GOT3 (cell line): Measurements from ENCODE around the gene PHOX2A.
"Not testable (repeated sequence)": the region's sequence is repeated elsewhere in the genome, so short reads cannot be mapped to it uniquely, and the experiment has no call there.

Experiments used
- DNase-seq: peaks from one replicate; lab custom pipeline; 2025; ENCODE audit warnings: mixed read lengths; lab: John Stamatoyannopoulos, UW

PHOX2A gene

DNA sequence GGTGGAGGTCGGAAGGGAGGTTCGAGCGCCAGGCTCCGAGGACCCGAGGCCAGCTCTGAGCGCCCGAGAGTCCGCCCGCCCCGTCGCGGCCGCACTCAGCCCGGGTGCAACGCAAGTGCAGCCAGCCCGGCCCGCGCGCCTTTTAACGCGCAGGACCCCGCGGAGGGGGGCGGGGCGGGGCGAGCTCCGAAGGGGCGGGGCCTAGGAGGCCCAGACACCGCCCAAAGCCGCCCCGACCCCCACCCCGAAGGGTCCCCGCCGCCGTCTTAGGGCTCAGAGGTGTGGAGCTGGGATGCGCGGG, at the start of gene PHOX2A:
Gene PHOX2A, minus strand, starts transcription at position 117 of the 301 bp plus-strand sequence. CDS start 172 bp downstream, outside the sequence.
- DNase-seq: no peak

DNA sequence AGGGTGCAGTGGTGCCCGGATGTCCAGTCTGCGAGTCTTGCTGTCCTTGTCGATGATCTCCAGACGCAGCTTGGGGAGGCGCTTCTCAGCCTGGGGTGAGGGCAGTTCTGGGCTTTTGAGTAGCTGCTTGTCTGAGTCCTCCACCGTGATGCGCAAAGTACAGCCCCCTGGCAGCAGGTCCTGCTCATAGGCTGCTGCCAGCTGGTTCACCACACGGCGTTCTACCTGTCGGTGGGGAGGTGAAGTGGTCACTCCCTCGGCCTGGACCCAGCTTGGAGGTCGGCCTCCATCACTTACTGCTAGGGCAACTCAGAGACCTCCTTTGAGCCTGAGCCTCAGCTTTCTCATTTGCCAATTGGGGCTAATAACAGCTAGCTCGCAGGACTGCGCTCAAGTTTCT, 49.4 kb upstream of the PHOX2A start:
- no peak for DNase-seq

DNA sequence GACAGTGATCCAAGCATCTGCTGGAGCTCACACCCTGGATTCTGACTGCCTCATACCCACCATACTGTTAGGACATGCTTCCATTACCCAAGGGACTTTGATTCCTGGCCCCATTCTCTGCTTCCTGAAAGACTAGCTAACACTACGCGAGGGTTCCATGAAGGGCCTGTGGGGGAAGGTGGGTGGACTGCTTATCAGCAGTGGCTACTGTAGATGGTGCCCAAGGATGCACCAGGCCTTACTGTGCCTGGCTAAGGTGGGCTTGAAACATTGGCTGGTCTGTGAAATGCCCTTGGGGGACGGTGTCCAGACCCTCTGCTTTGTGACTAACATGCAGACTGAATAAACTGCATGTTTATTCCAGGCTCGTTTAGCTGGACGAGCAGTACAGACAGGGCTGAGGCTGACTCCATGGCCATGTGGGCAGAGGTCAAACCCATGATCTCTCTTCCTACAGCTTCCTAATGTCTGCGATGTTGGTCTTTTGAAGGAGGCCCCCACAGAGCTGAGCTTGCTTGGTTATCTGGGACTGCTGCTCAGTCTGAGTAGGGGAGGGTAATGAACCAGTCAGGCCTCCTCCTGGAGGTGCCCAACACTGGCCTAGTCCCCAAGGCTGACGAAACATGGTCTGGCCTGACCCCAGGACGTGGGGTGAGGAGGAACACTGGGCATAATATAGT, 48.3 kb upstream of the PHOX2A start:
- DNase-seq: no peak

DNA sequence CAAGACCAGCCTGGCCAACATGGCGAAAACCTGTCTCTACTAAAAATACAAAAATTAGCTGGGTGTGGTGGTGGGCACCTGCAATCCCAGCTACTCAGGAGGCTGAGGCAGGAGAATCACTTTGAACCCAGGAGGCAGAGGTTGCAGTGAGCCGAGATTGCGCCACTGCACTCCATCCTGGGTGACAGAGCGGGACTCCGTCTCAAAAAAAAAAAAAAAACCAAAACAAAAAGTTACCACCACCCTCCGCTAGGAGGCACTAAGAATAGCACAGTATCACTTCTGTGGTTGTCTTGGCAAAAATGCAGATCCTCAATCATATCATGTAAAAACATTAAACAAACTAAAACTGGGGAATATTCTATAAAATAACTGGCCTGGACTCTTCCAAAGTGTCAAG, 46.8 kb upstream of the PHOX2A start:
- DNase-seq: not testable (repeated sequence)

DNA sequence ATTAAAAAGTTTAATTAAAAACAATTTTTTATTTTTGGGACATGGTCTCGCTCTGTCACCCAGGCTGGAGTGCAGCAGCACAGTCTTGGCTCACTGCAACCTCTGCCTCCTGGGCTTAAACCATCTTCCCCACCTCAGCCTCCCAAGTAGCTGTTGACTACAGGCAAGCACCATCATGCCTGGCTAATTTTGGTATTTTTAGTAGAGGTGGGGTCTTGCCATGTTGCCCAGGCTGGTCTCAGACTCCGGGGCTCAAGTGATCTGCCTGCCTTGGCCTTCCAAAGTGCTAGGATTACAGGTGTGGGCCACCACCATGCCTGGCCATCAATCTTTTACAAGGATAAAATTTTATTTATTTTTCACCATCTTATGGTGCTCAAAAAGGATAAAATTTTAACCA, 43.3 kb upstream of the PHOX2A start:
- DNase-seq: no peak

DNA sequence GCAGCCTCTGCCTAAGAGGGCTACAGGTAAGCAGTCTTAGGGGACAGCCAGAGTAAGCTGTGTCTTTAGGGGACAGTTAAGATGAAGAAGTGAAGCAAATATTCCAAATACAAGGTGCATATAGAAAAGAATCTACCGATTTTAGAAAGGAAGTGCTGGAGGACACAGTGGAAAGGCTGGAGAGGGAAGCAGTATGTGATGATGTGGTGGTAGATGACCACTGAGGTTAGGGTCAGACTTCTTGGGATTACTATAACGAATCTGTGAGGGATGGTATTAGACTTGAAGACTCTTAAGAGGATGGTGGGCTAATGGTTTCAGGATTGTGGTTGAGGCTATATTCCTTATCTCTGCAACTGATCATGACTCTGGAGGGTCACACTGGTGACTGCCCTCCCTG, 40.0 kb upstream of the PHOX2A start:
- no peak for DNase-seq

DNA sequence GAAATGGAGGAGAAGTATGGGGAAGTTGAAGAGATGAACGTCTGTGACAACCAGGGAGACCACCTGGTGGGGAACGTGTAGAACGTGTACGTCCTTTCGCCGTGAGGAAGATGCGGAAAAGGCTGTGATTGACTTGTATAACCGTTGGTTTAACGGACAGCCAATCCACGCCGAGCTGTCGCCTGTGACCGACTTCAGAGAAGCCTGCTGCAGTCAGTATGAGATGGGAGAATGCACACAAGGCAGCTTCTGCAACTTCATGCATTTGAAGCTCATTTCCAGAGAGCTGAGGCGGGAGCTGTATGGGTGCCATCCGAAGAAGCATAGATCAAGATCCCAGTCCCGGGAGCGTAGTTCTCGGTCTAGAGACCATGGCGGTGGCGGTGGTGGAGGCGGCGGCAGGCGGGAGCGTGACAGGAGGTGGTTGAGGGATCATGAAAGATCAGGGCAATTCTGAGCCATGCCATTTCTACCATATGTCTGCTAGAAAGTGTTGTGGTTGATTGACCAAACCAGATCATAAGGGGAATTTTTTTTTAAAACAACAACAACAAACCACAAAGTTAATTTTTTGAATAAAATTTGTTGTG, 36.8 kb upstream of the PHOX2A start:
- no peak for DNase-seq

- no peak for DNase-seq
These were observed 36.1 kb upstream of the PHOX2A start for GRCh38 chr11:72280037-72280436.

DNA sequence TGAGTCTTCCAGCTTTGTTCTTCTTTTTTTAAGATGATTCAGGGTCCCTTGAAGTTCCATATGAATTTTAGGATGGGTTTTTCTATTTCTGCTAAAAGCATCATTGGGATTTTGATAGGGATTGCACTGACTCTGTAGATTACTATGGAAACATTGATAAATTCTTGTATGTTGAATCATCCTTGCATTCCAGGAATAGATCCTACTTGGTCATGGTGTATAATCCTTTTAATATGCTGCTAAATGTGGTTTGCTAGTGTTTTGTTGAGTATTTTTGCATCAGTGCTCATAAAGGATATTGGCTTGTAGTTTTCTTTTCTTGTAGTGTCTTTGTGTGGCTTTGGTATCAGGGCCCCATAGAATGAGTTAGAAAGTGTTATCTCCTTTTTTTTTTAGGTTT, 34.9 kb upstream of the PHOX2A start:
- no peak for DNase-seq

- no peak for DNase-seq
These were observed 30.5 kb upstream of the PHOX2A start for GRCh38 chr11:72274435-72274834.

DNA sequence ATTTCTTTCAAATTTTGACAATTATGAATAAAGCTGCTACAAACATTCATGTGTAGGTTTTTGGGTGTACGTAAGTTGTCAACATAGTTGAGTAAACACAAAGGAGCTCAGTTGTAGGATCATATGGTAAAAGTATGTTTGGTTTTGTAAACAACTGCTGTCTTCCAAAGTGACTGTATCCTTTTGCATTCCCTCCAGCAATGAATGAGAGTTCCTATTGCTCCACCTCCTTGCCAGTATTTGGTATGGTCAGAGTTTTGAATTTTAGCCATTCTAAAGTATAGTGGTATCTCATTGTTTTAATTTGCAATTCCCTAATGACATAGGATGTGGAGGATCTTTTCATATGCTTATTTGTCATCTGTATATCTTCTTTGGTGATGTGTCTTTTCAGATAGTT, 28.0 kb upstream of the PHOX2A start:
- DNase-seq: no peak

GRCh38 chr11:72267956-72268617, 24.1 kb upstream of the PHOX2A start:
- no peak for DNase-seq

DNA sequence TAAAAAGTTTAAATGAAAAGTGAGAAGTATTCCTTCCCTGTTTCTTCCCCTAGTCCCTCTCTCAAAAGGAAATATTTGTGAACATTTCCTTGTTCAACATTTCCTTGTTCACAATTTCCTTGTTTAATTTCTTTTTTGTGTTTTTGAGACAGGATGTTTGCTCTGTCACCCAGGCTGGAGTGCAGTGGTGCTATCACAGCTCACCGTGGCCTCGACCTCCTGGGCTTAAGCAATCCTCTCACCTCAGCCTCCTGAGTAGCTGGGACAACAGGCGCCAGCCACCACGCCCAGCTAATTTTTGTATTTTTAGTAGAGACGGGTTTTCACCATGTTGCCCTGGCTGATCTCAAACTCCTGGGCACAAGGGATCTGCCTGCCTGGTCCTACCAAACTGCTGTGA, 23.0 kb upstream of the PHOX2A start:
- not testable (repeated sequence) for DNase-seq

GRCh38 chr11:72265951-72266350, 22.0 kb upstream of the PHOX2A start:
- DNase-seq: no peak

DNA sequence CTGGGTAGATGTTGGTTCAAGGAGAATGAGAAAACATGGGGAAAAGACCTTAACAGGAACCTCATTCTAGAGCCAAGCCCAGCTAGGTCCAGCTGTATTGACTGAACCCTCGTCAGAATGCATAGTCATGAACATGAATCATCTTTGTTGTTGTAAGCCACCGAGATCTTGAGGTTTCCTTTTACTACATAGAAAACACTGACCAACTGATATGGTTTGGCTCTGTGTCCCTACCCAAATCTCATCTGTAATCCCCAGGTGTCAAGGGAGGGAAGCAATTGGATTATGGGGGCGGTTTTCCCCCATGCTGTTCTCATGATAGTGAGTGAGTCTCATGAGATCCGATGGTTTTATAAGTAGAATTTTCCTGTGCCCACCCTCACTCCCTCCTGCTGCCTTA, 19.4 kb upstream of the PHOX2A start:
- DNase-seq: no peak

DNA sequence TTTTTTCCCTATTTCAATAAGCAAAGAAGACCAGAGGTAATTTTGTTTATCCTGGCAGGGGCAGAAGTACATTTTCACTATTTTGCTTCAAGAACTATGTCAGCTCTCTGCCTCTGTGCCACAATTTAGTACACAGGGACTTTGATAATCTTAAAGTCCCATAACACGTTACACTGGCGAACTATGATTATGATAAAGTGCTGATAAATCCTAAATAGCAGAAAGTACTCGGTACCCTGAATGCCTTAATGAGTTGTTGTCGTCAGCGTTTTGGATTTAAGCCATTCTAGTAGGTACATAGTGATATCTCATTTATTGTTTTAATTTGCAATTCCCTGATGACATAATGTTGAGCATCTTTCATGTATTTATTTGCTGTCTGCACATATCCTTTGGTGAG, 16.6 kb upstream of the PHOX2A start:
- DNase-seq: no peak

DNA sequence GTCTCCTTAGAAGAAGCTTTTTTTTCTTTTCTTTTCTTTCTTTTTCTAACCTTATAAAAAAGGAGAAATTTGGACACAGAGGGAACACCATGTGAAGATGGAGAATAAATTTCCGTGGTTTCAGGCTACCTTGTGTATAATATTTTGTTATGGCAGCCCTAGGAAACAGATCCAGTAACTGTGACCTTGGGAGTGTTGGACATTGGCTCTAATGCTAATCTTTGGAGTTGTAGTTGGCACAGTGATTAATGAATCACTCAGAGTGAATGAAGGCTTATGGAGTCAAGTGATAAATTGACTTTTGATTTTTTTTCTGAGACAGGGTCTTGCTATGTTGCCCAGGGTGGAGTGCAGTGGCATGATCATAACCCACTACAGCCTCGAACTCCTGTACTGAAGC, 15.5 kb upstream of the PHOX2A start:
- DNase-seq: no peak

GRCh38 chr11:72257570-72257969, 13.6 kb upstream of the PHOX2A start:
- DNase-seq: no peak

- no peak for DNase-seq
These were observed 10.5 kb upstream of the PHOX2A start for GRCh38 chr11:72254299-72254993.

DNA sequence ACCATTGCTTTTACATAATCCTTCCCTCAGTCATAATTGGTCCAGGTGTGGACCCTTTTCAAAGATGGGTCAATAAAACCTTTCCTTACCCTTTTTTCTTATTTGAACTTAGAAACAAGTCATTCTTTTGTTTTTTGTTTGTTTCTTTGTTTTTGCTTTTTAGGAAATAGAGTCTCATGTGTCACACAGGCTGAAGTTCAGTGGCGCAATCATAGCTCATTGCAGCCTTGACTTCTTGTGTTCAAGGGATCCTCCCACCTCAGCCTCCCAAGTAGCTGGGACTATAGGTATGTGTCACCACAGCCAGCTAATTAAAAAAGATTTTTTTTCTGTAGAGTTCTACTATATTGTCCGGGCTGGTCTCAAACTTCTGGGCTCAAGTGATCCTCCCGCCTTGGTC, 9.4 kb upstream of the PHOX2A start:
- no peak for DNase-seq

- DNase-seq: no peak
These were observed 7.6 kb upstream of the PHOX2A start for GRCh38 chr11:72251614-72252013.

GRCh38 chr11:72250661-72251464, 6.9 kb upstream of the PHOX2A start:
- no peak for DNase-seq
